Thyroid gland (tissue), 4 donors: Measurements from ENCODE around the gene SMOC1. TPM values are rescaled to one million over a fixed set of nuclear protein-coding genes. Genes with fewer than 3 reads are reported as not detected.

Source experiments
- DNase-seq, 2 donors: peaks; one replicate each; pipeline ENCODE4 v3.0.0-alpha.2; 2019
- H3K27ac ChIP-seq, 3 donors: fragments of 200-600 bp; sonication (generic); 1 replicate in 2 of 3; 2 replicates in 1 of 3; pipeline ENCODE4 v1.5.1; 2016 to 2019; ENCODE audit warnings: mild to moderate bottlenecking in 1 of 3, moderate library complexity in 1 of 3
- H3K27me3 ChIP-seq: fragments of 200-600 bp; sonication (generic); one replicate; pipeline ENCODE4 v1.5.1; 2019
- H3K36me3 ChIP-seq, 2 donors: fragments of 200-600 bp; sonication (generic); one replicate each; pipeline ENCODE4 v1.5.1; 2016 to 2019
- H3K4me1 ChIP-seq, 2 donors: fragments of 200-600 bp; sonication (generic); one replicate each; pipeline ENCODE4 v1.5.1; 2017 to 2019
- H3K4me3 ChIP-seq, 3 donors: fragments of 200-600 bp; sonication (generic); replicated peaks in 1 of 3; 1 replicate in 2 of 3; 2 replicates in 1 of 3; pipeline ENCODE4 v1.5.1; 2016; ENCODE audit warnings: mild to moderate bottlenecking in 1 of 3
- H3K9me3 ChIP-seq: fragments of 200-600 bp; sonication (generic); one replicate; pipeline ENCODE4 v1.5.1; 2017
- POLR2A ChIP-seq, 2 donors: fragments of 450-650 bp; IDR thresholded peaks; one replicate each; pipeline ENCODE4 v1.6.1; 2017; ENCODE audit warnings: antibody characterized with exemption in 2 of 2, mild to moderate bottlenecking in 2 of 2, moderate library complexity in 1 of 2
- WGBS, 2 donors: methylation state at CpG; one replicate each; pipeline ENCODE4 v1.1.5; 2017; 5-methylcytosine and 5-hydroxymethylcytosine counted together
- intact Hi-C: fragments of 100-400 bp; cut with DNase I; formaldehyde crosslinking; loops from one replicate; pipeline ENCODE4 v1.15.1; 2023
- total RNA-seq, 4 donors: library from RNA; depleted of rRNA; stranded (reverse); fragments of >200 nt; gene quantifications; one replicate each; pipeline ENCODE4 v1.2.3, GENCODE V29; 2016
- TF ChIP-seq, protein P1 (sequence below), 6 experiments: fragments of 200-600 bp in 3 of 6; fragments of 450-650 bp in 3 of 6; sonication (generic) in 3 of 6; IDR thresholded peaks; one replicate each; pipeline ENCODE4 v1.5.1; 2016 to 2019; ENCODE audit warnings: antibody characterized with exemption in 6 of 6, mild to moderate bottlenecking in 2 of 6, inconsistent platforms in 1 of 6, moderate library complexity in 1 of 6

SMOC1 gene
- total RNA-seq, 4 donors from 2014 or later: 3.4 to 7.3 (median 3.7) TPM

DNA sequence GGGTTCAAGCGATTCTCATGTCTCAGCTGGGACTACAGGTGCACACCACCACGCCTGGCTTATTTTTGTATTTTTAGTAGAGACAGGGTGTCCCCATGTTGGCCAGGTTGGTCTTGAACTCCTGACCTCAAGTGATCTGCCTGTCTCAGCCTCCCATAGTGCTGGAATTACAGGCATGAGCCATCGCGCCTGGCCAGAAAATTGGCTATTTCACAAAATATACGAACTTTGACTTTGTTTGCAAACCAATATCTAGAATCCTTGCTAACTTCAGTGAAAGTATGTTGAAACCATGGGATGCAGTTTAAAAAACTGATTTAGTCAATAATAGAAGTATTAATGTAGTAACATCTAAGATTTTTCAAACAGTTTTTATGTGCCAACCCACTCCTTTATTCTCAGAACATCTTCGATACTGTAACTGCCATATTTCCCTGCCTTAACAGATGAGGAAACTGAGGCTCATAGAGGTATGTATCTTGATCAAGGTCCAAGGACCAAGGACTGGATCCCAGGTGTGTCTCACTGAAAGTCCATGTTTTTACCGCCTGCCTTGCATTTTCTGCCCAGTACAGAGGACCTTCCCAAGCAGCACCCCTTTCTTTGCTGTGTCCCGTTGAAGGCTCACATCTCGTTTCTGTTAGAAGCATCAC is 54.5 kb downstream of the SMOC1 start:
- 91 to 93% methylated on average over 9 of the region's 9 CpGs for WGBS, 2 donors
- no peak for DNase-seq
- intact Hi-C loops: loop anchor here (2.0 kb wide), 1 partner anchor 27 kb away; no protein-coding TSS in a partner anchor
- Histone ChIP-seq H3K4me3 (no peak overlapping the region), H3K27ac (no peak overlapping the region), H3K4me1 (peaks cover 11 to 17% of the 10 kb centered on the region in 2 donors), H3K9me3 (no peaks in the 10 kb centered on the region), H3K36me3 (no peaks in the 10 kb centered on the region), H3K27me3 (no peaks in the 10 kb centered on the region)
- TF ChIP-seq POLR2A (IDR thresholded peaks at IDR 0.05): no peak
- TF ChIP-seq, protein P1, sequence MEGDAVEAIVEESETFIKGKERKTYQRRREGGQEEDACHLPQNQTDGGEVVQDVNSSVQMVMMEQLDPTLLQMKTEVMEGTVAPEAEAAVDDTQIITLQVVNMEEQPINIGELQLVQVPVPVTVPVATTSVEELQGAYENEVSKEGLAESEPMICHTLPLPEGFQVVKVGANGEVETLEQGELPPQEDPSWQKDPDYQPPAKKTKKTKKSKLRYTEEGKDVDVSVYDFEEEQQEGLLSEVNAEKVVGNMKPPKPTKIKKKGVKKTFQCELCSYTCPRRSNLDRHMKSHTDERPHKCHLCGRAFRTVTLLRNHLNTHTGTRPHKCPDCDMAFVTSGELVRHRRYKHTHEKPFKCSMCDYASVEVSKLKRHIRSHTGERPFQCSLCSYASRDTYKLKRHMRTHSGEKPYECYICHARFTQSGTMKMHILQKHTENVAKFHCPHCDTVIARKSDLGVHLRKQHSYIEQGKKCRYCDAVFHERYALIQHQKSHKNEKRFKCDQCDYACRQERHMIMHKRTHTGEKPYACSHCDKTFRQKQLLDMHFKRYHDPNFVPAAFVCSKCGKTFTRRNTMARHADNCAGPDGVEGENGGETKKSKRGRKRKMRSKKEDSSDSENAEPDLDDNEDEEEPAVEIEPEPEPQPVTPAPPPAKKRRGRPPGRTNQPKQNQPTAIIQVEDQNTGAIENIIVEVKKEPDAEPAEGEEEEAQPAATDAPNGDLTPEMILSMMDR (IDR thresholded peaks at IDR 0.05): no peak

DNA sequence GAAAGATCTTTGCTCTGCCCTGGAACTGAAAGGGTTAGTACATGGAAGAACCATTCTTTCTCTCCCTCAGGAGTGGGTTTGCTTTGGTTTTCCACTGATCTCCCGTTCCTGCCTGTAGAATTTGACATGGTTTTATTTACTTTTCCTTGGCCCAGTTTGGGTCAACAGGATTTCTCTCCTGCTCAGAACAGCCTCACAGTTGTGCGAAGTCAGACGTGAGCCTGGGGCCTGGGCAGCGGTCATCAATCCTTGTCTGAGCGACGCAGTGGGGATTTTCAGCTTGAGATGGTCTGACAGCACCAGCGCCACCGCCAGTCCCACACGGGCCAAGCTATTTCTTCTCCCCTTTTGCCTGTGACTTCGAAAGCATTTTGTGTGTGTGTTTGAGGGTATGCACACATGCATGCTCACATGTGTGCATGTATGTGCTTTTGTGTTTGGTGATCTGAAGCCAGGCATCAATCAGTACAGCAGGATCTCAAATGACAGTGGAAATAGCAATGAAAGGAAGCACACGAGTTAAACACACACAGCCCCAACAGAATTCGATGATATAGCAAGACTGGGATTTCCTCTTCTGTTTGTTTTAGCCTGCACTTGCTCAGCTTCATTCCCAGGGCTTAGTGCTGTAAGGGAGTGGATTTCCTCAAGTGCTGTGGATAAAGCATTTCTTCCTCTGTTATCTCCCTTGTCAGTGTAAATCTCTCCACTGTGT is 58.3 kb downstream of the SMOC1 start:
- no peak overlapping the region for H3K4me3 ChIP-seq
- intact Hi-C loops: no loop called here
- 41 to 60% methylated on average over 12 of the region's 12 CpGs for WGBS, 2 donors
- TF ChIP-seq, protein P1 (IDR thresholded peaks at IDR 0.05): no peak
- TF ChIP-seq POLR2A (IDR thresholded peaks at IDR 0.05): no peak
- H3K27me3 ChIP-seq: no peaks in the 10 kb centered on the region
- peaks cover 34 to 47% of the 10 kb centered on the region in 2 donors for H3K4me1 ChIP-seq
- no peaks in the 10 kb centered on the region for H3K9me3 ChIP-seq
- H3K36me3 ChIP-seq: no peaks in the 10 kb centered on the region
- no peak overlapping the region for H3K27ac ChIP-seq
- DNase-seq: no peak

DNA sequence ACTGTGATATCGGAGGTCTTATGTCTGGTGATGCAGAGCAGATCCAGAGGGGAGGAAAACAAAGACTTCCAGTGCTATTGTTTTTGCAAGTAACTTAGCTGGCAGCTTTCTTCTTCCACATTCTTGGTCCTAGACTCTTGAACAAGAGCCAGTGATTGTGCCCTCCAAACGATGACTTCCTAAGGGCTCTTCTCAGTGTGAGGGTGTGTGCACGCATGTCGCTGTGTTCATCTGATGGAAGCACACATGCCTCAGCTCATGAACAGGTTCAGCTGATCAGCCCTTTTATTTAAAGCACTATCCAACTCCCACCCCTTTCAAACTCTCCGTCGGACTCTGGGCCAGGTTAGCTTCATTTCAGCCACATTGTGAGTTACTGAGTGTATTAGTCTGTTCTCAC is 59.5 kb downstream of the SMOC1 start:
- WGBS, 2 donors: 23 to 44% methylated on average over 6 of the region's 6 CpGs
- H3K27me3 ChIP-seq: no peaks in the 10 kb centered on the region
- intact Hi-C loops: no loop called here

DNA sequence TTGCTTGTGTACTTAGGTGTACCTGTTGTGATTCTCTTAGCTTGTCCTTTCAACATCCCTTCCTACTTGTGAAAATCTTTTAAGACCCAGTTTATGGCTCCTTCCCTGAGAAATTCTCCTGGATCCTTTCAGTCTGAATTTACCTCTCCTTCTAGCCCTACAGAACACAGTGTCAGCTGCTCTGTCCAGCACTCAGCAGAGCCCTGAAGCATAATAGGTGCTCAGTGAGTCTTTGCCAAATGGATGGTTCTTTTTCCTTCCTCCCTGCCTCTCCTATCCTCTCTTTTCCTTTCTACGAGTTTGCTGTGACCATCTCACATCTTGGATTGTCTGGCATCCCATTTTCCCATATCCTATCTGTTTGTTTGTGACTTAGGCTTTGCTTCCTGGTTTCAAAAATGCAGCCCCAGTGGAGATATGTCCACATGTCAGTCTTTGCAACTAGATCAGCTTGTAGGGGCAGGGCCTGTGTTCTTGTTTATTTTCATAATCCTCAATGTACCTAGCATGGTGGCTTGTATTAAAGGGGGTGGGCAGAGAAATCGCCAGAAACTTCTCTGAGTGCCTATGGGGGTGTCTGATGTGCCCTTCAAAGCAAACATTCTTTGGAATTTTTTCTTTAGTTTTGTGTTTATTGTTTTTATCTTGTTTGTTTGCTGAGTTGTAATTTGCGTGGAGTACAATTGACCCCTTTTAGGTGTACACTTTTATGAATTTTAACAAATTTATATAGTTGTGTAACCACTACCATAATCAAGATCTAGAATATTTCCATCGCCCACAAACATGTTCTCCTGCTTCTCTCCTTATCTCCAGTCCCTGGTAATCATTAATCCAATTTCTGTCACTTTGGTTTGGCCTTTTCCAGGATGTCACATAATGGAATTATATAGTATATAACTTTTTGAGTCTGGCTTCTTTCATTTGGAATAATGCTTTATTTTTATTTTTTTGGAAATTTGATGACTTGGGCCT is 62.8 kb downstream of the SMOC1 start:
- intact Hi-C loops: no loop called here
- peaks cover 48 to 58% of the 10 kb centered on the region in 2 donors for H3K4me1 ChIP-seq
- 67 to 71% methylated on average over 4 of the region's 4 CpGs for WGBS, 2 donors
- DNase-seq: no peak
- no peaks in the 10 kb centered on the region for H3K27me3 ChIP-seq
- H3K9me3 ChIP-seq: no peaks in the 10 kb centered on the region
- H3K27ac ChIP-seq: no peak overlapping the region
- TF ChIP-seq, protein P1 (IDR thresholded peaks at IDR 0.05): no peak
- no peak for TF ChIP-seq POLR2A (IDR thresholded peaks at IDR 0.05)
- H3K4me3 ChIP-seq: no peak overlapping the region
- no peaks in the 10 kb centered on the region for H3K36me3 ChIP-seq

More for the DNA sequence above, 59.5 kb downstream of the SMOC1 start:
- H3K4me3 ChIP-seq: no peak overlapping the region
- peak overlapping the region in 1 of 3 donors; percentile 51 for H3K27ac ChIP-seq
- peak; percentile 76 to 79 for DNase-seq
- no peak for TF ChIP-seq POLR2A (IDR thresholded peaks at IDR 0.05)
- TF ChIP-seq, protein P1 (IDR thresholded peaks at IDR 0.05): no peak
- H3K9me3 ChIP-seq: no peaks in the 10 kb centered on the region
- H3K36me3 ChIP-seq: no peaks in the 10 kb centered on the region
- H3K4me1 ChIP-seq: peaks cover 46 to 59% of the 10 kb centered on the region in 2 donors
